ENCODE results near the gene SDF4.

DNA sequence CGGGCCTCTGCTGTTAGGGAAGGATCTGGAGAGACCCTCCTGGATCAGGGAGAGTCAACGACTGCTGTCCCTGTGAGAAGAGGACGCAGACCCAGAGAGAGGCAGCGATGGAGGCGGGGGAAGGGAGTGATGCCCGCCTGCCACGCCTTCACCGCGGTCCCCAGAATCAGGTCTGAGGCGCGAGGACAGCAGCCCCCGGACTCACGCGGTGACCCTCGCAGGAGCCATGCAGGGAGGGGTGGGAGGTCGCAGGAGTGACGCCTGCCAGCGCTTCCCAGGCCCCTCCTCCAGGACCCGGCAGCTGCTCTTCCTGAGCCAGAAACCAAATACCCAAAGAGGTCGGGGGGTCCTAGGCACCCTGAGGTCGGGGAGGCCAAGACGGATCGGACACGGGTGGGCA lies 11.6 kb downstream of the SDF4 start:
- TF ChIP-seq, protein P1, sequence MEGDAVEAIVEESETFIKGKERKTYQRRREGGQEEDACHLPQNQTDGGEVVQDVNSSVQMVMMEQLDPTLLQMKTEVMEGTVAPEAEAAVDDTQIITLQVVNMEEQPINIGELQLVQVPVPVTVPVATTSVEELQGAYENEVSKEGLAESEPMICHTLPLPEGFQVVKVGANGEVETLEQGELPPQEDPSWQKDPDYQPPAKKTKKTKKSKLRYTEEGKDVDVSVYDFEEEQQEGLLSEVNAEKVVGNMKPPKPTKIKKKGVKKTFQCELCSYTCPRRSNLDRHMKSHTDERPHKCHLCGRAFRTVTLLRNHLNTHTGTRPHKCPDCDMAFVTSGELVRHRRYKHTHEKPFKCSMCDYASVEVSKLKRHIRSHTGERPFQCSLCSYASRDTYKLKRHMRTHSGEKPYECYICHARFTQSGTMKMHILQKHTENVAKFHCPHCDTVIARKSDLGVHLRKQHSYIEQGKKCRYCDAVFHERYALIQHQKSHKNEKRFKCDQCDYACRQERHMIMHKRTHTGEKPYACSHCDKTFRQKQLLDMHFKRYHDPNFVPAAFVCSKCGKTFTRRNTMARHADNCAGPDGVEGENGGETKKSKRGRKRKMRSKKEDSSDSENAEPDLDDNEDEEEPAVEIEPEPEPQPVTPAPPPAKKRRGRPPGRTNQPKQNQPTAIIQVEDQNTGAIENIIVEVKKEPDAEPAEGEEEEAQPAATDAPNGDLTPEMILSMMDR (IDR thresholded peaks at IDR 0.05) = no peak
- TF ChIP-seq POLR2A (IDR thresholded peaks at IDR 0.05) = no peak
